WERI-Rb-1 (cell line): ENCODE measurements around the gene CDH2.

Source experiments
- DNase-seq: peaks from one replicate; pipeline ENCODE4 v3.0.0-alpha.2; 2020
- H3K27ac ChIP-seq: fragments of 250-450 bp; sonication (Bioruptor Pico); 2 replicates; pipeline ENCODE4 v1.5.1; 2020; ENCODE audit warnings: mild to moderate bottlenecking, moderate library complexity
- H3K27me3 ChIP-seq: fragments of 250-450 bp; sonication (Bioruptor Pico); 2 replicates; pipeline ENCODE4 v1.5.1; 2021; ENCODE audit warnings: mild to moderate bottlenecking, low read depth, moderate library complexity; ENCODE audit not compliant: insufficient read depth, severe bottlenecking
- H3K36me3 ChIP-seq: fragments of 250-450 bp; sonication (Bioruptor Pico); 2 replicates; pipeline ENCODE4 v1.5.1; 2020; ENCODE audit warnings: mild to moderate bottlenecking, moderate library complexity
- H3K4me3 ChIP-seq: 2 replicates; pipeline ENCODE4 v1.5.1; 2011; ENCODE audit warnings: low read depth, mild to moderate bottlenecking, control low read depth, low read length
- H3K9me3 ChIP-seq: fragments of 250-450 bp; sonication (Bioruptor Pico); 2 replicates; pipeline ENCODE4 v1.5.1; 2021; ENCODE audit warnings: mild to moderate bottlenecking, moderate library complexity; ENCODE audit not compliant: severe bottlenecking
- TF ChIP-seq, protein P1 (sequence below): IDR thresholded peaks from 2 replicates; pipeline ENCODE4 v1.5.1; 2011; ENCODE audit warnings: low read depth, mild to moderate bottlenecking, control low read depth, inconsistent platforms, low read length

The CDH2 gene

DNA sequence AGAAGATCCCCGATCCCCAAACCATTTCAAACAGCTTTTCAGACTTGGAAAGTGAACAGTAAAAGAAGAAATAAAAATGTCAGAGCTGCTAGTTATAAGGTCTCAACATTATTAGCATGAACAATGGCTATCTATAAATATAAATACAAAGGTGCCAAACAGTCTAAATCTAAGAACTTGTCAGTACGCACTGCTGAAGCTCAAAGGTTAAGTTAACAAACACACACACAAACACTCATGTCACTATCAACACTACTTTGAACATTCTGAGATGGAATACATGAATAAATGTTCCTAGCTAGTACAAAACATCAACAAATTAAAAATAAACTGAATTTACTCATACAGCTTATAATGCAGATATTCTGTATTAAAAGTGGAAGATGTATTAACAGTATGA lies 108.7 kb downstream of the CDH2 start:
- no peaks in the 10 kb centered on the region for H3K27me3 ChIP-seq
- TF ChIP-seq, protein P1, sequence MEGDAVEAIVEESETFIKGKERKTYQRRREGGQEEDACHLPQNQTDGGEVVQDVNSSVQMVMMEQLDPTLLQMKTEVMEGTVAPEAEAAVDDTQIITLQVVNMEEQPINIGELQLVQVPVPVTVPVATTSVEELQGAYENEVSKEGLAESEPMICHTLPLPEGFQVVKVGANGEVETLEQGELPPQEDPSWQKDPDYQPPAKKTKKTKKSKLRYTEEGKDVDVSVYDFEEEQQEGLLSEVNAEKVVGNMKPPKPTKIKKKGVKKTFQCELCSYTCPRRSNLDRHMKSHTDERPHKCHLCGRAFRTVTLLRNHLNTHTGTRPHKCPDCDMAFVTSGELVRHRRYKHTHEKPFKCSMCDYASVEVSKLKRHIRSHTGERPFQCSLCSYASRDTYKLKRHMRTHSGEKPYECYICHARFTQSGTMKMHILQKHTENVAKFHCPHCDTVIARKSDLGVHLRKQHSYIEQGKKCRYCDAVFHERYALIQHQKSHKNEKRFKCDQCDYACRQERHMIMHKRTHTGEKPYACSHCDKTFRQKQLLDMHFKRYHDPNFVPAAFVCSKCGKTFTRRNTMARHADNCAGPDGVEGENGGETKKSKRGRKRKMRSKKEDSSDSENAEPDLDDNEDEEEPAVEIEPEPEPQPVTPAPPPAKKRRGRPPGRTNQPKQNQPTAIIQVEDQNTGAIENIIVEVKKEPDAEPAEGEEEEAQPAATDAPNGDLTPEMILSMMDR: no peak
- peaks cover 3% of the 10 kb centered on the region for H3K9me3 ChIP-seq
- 0 out of 2 replicates have a peak, but pooled peaks cover 4% of the 10 kb centered on the region for H3K36me3 ChIP-seq
- H3K27ac ChIP-seq: no peak overlapping the region
- H3K4me3 ChIP-seq: no peak overlapping the region
- DNase-seq: no peak

DNA sequence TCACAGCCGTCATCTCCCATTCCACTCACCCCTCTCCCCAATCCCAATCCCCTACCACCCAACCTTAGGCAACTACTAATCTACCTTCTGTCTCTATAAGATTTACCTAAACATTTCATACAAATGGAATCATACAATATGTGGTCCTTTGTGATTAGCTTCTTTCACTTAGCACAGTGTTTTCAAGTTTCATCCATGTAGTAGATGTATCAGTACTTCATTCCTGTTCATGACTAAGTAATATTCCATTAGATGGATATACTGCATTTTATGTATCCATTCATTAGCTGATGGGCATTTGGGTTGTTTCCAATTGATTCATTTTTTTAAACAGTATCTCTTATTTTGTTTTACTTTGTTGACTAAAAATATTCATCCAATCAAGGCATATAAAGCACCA lies 109.6 kb downstream of the CDH2 start:
- Histone ChIP-seq H3K27me3 (no peaks in the 10 kb centered on the region), H3K9me3 (peaks cover 3% of the 10 kb centered on the region), H3K27ac (no peak overlapping the region), H3K4me3 (no peak overlapping the region), H3K36me3 (0 out of 2 replicates have a peak, but pooled peaks cover 4% of the 10 kb centered on the region)
- TF ChIP-seq, protein P1: no peak
- DNase-seq: no peak

DNA sequence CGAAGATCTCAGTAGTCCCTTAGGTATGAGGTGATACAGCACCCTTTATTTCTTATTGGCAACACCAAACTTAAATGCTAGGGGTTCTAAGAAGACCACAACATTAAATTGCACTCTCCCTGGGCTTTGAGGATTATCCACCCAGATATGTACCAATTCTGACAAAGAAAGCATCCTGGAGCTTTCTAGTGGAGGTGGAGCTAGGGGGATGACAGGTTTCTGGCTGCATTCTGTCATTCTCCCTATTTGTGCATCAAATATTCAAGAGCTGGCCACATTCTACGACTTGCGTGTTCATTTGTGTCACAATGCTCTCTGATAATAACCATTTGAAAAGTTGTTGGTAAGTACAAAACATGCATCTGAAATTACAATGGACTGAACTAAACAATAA lies 111.1 kb downstream of the CDH2 start:
- H3K27ac ChIP-seq: no peak overlapping the region
- TF ChIP-seq, protein P1: no peak
- no peaks in the 10 kb centered on the region for H3K27me3 ChIP-seq
- DNase-seq: no peak
- peaks cover 3% of the 10 kb centered on the region for H3K9me3 ChIP-seq
- H3K36me3 ChIP-seq: 0 out of 2 replicates have a peak, but pooled peaks cover 4% of the 10 kb centered on the region
- H3K4me3 ChIP-seq: no peak overlapping the region

DNA sequence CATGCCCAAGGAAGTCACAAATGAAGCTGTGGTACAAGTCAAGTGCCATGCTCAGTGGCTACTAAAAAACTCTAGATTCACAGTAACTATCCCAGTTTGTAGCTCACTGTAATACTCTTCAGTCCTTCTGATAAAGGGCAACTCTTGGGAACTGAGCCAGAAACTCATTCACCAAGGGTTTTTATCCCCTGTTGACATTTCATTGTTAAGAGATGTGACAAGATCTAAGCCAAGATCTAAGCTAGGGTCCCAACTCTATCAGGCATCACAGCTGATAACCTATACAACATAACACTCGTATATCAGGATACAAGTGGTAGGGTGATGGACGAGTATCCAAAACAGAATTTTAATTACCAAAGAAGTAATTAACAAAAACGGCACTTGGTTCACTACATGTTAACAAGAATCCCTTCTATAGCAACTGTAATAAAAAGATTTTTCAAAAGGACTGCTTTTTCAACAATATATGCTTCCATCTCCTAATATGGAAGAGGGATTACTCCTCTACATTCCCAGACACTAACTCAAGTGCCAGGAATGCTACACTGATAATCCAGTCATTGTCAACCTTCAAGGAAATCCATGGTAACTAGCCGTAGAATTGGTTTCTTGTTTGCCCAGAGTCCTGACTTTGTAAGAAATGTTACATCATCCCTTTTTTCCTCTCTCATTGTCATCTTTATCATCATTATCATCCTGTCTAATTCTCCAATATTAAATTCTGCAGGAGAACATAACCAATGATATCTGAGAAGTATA lies 111.7 kb downstream of the CDH2 start:
- no peak for DNase-seq
- H3K36me3 ChIP-seq: 0 out of 2 replicates have a peak, but pooled peaks cover 4% of the 10 kb centered on the region
- no peak overlapping the region for H3K4me3 ChIP-seq
- no peaks in the 10 kb centered on the region for H3K27me3 ChIP-seq
- H3K27ac ChIP-seq: no peak overlapping the region
- TF ChIP-seq, protein P1: no peak
- H3K9me3 ChIP-seq: peaks cover 3% of the 10 kb centered on the region

DNA sequence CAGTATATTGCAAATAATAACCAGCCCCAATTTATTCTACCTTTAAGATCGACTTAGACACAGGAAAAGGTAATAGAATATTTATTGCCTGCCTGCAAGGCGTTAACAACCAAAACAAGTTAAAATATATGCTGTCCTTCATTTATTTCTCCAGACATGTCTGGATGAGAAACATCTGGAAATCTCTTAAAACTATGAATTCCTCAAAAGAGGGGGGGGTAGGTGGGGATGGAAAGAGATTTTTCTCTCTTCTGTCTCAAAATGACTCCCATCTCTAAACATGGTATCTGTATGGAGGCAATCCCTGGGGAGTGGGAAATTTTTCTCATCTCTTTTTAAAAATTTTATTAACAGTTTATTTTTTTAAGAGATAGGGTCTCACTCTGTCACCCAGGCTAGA lies 113.0 kb downstream of the CDH2 start:
- Histone ChIP-seq H3K27ac (no peak overlapping the region), H3K4me3 (no peak overlapping the region), H3K36me3 (0 out of 2 replicates have a peak, but pooled peaks cover 4% of the 10 kb centered on the region), H3K27me3 (no peaks in the 10 kb centered on the region), H3K9me3 (peaks cover 3% of the 10 kb centered on the region)
- TF ChIP-seq, protein P1: no peak
- DNase-seq: no peak
